K562 (cell line): Measurements from ENCODE around the gene FAM241B. TPM values are rescaled to one million over a fixed set of nuclear protein-coding genes. Genes with fewer than 3 reads are reported as not detected.
A peak's percentile ranks its signal among the peaks of the same experiment; 100 is the strongest.

Experiments
- KLF6 ChIP-seq: fragments of 250-450 bp; sonication (Bioruptor Pico); IDR thresholded peaks from 2 replicates; pipeline ENCODE4 v1.4.0; 2020; ENCODE audit warnings: mild to moderate bottlenecking, moderate library complexity, borderline replicate concordance
- NONO ChIP-seq, 2 experiments: fragments of 200-400 bp in 1 of 2; fragments of 450-650 bp in 1 of 2; formaldehyde crosslinking in 1 of 2; IDR thresholded peaks; 2 replicates each; pipeline ENCODE4 v1.6.1; 2017; ENCODE audit warnings: low read depth in 2 of 2, mild to moderate bottlenecking in 2 of 2, moderate library complexity in 2 of 2, low read length in 1 of 2
- polyA plus RNA-seq, 8 experiments: library from polyadenylated mRNA; depleted of rRNA in 4 of 8; stranded (reverse) in 5 of 8; unstranded in 3 of 8; fragments of >200 nt; fragmentation: Nextera tagmentation in 2 of 8; fragmentation: Illumina TruSeq in 1 of 8; extraction: Ambion mirVana in 2 of 8; extraction: Trizol in 1 of 8; gene quantifications; 2 replicates each; pipeline versions ENCODE4 v1.2.1 to v1.2.3, GENCODE V29; 2011 to 2014; ENCODE audit warnings: inconsistent platforms in 1 of 8, missing spikeins in 1 of 8
- total RNA-seq, 7 experiments: library from RNA; depleted of rRNA in 6 of 7; stranded (reverse); fragments of >200 nt in 6 of 7; fragmentation: Illumina TruSeq in 2 of 7; extraction: Trizol in 2 of 7; gene quantifications; 2 replicates each; pipeline versions ENCODE4 v1.2.1 to v1.2.3, GENCODE V29; 2011 to 2021; ENCODE audit warnings: low replicate concordance in 1 of 7
- TF ChIP-seq, protein P1 (sequence below): fragments of 450-650 bp; IDR thresholded peaks from 2 replicates; pipeline ENCODE4 v1.6.1; 2016; ENCODE audit warnings: mild to moderate bottlenecking, moderate library complexity
- TF ChIP-seq, protein P2 (sequence below): sonication (generic); formaldehyde crosslinking; IDR thresholded peaks from 2 replicates; pipeline ENCODE4 v1.8.1; 2023; ENCODE audit warnings: mild to moderate bottlenecking, missing genetic modification reagents

FAM241B gene
- total and polyA plus RNA-seq, 9 of the 15 experiments (the other 6 are each of a cell fraction or from before 2014, with no cell fraction given), result 1.9 to 11.1 (median 3.0) TPM

DNA sequence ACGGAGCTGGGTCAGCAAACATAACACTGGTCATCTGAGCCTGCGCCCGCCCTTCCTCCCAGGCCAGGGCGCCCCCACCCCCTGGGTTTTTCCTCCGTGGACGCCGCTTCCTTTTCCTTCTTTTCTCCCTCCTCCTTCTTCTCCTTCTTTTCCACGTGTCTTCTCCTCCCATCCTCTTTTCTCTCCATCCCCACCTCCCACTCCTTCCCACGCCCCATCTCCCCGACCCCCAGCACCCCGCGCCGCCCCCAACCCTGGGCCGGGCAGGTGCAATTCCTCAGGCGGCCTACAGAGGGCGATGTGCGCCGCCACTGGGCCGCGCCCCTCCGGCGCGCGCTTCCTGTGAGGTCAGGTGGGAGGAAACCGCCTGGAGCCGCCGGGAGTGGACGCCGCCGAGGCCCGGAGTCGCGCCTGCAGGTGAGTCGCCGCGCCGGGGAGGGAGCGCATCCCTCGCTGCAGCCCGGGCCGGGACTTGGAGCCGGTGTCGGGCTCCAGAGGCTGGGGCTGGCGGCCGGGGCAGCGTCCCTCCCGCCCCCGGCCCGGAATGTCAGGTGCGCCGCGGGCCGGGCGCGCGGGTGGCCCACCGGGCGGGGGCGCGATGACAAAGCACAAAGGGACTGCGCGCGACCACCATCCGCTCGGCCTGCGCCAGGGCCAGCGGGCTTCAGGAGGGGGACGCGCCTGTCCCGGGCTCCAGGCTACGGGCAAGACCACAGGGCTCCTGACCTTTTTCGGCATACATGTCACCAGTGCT, at the start of gene FAM241B (continued):
- TF ChIP-seq, protein P1, sequence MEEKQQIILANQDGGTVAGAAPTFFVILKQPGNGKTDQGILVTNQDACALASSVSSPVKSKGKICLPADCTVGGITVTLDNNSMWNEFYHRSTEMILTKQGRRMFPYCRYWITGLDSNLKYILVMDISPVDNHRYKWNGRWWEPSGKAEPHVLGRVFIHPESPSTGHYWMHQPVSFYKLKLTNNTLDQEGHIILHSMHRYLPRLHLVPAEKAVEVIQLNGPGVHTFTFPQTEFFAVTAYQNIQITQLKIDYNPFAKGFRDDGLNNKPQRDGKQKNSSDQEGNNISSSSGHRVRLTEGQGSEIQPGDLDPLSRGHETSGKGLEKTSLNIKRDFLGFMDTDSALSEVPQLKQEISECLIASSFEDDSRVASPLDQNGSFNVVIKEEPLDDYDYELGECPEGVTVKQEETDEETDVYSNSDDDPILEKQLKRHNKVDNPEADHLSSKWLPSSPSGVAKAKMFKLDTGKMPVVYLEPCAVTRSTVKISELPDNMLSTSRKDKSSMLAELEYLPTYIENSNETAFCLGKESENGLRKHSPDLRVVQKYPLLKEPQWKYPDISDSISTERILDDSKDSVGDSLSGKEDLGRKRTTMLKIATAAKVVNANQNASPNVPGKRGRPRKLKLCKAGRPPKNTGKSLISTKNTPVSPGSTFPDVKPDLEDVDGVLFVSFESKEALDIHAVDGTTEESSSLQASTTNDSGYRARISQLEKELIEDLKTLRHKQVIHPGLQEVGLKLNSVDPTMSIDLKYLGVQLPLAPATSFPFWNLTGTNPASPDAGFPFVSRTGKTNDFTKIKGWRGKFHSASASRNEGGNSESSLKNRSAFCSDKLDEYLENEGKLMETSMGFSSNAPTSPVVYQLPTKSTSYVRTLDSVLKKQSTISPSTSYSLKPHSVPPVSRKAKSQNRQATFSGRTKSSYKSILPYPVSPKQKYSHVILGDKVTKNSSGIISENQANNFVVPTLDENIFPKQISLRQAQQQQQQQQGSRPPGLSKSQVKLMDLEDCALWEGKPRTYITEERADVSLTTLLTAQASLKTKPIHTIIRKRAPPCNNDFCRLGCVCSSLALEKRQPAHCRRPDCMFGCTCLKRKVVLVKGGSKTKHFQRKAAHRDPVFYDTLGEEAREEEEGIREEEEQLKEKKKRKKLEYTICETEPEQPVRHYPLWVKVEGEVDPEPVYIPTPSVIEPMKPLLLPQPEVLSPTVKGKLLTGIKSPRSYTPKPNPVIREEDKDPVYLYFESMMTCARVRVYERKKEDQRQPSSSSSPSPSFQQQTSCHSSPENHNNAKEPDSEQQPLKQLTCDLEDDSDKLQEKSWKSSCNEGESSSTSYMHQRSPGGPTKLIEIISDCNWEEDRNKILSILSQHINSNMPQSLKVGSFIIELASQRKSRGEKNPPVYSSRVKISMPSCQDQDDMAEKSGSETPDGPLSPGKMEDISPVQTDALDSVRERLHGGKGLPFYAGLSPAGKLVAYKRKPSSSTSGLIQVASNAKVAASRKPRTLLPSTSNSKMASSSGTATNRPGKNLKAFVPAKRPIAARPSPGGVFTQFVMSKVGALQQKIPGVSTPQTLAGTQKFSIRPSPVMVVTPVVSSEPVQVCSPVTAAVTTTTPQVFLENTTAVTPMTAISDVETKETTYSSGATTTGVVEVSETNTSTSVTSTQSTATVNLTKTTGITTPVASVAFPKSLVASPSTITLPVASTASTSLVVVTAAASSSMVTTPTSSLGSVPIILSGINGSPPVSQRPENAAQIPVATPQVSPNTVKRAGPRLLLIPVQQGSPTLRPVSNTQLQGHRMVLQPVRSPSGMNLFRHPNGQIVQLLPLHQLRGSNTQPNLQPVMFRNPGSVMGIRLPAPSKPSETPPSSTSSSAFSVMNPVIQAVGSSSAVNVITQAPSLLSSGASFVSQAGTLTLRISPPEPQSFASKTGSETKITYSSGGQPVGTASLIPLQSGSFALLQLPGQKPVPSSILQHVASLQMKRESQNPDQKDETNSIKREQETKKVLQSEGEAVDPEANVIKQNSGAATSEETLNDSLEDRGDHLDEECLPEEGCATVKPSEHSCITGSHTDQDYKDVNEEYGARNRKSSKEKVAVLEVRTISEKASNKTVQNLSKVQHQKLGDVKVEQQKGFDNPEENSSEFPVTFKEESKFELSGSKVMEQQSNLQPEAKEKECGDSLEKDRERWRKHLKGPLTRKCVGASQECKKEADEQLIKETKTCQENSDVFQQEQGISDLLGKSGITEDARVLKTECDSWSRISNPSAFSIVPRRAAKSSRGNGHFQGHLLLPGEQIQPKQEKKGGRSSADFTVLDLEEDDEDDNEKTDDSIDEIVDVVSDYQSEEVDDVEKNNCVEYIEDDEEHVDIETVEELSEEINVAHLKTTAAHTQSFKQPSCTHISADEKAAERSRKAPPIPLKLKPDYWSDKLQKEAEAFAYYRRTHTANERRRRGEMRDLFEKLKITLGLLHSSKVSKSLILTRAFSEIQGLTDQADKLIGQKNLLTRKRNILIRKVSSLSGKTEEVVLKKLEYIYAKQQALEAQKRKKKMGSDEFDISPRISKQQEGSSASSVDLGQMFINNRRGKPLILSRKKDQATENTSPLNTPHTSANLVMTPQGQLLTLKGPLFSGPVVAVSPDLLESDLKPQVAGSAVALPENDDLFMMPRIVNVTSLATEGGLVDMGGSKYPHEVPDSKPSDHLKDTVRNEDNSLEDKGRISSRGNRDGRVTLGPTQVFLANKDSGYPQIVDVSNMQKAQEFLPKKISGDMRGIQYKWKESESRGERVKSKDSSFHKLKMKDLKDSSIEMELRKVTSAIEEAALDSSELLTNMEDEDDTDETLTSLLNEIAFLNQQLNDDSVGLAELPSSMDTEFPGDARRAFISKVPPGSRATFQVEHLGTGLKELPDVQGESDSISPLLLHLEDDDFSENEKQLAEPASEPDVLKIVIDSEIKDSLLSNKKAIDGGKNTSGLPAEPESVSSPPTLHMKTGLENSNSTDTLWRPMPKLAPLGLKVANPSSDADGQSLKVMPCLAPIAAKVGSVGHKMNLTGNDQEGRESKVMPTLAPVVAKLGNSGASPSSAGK, result no peak
- TF ChIP-seq, protein P2, sequence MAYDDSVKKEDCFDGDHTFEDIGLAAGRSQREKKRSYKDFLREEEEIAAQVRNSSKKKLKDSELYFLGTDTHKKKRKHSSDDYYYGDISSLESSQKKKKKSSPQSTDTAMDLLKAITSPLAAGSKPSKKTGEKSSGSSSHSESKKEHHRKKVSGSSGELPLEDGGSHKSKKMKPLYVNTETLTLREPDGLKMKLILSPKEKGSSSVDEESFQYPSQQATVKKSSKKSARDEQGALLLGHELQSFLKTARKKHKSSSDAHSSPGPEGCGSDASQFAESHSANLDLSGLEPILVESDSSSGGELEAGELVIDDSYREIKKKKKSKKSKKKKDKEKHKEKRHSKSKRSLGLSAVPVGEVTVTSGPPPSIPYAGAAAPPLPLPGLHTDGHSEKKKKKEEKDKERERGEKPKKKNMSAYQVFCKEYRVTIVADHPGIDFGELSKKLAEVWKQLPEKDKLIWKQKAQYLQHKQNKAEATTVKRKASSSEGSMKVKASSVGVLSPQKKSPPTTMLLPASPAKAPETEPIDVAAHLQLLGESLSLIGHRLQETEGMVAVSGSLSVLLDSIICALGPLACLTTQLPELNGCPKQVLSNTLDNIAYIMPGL (CRISPR knock-in tag), result peak; percentile 83; the same call in 1 of the 2 replicates
- TF ChIP-seq KLF6 (no peak), NONO (IDR thresholded peaks at IDR 0.05; ENCODE audit: low read depth in 2 of 2, low read length in 1 of 2) (peak in 1 of 2 experiments; percentile 79; a peak in 1 of 4 replicates)
